HepG2 (cell line): ENCODE measurements around the gene KDM2B. TPM values are rescaled to one million over a fixed set of nuclear protein-coding genes. Genes with fewer than 3 reads are reported as not detected.
A peak's percentile ranks its signal among the peaks of the same experiment; 100 is the strongest.

Source experiments
- BORCS8-MEF2B ChIP-seq: sonication (generic); formaldehyde crosslinking; IDR thresholded peaks from 2 replicates; pipeline ENCODE4 v1.8.0; 2022; ENCODE audit warnings: mild to moderate bottlenecking, missing genetic modification reagents
- GABPB1 ChIP-seq: IDR thresholded peaks from 2 replicates; pipeline ENCODE4 v1.6.1; 2016; ENCODE audit warnings: mild to moderate bottlenecking, missing genetic modification reagents, moderate library complexity, missing compliant biosample characterization
- HHEX ChIP-seq: IDR thresholded peaks from 2 replicates; pipeline ENCODE4 v1.6.1; 2016; ENCODE audit warnings: control low read depth
- HOXA9 ChIP-seq: sonication (generic); formaldehyde crosslinking; IDR thresholded peaks from 2 replicates; pipeline ENCODE4 v1.8.1; 2022; ENCODE audit warnings: missing genetic modification reagents, mild to moderate bottlenecking, moderate library complexity, borderline replicate concordance
- JUNB ChIP-seq: sonication (generic); formaldehyde crosslinking; IDR thresholded peaks from 2 replicates; pipeline ENCODE4 v1.8.0; 2022; ENCODE audit warnings: missing genetic modification reagents, mild to moderate bottlenecking, borderline replicate concordance
- KDM2A ChIP-seq: sonication (generic); formaldehyde crosslinking; IDR thresholded peaks from 2 replicates; pipeline ENCODE4 v1.4.0; 2020; ENCODE audit warnings: low read depth, missing genetic modification reagents, borderline replicate concordance
- NCOA5 ChIP-seq: sonication (generic); formaldehyde crosslinking; IDR thresholded peaks from 2 replicates; pipeline ENCODE4 v1.4.0; 2020; ENCODE audit warnings: missing genetic modification reagents
- PHF20 ChIP-seq: sonication (generic); formaldehyde crosslinking; IDR thresholded peaks from 2 replicates; pipeline ENCODE4 v1.5.0; 2020; ENCODE audit warnings: mild to moderate bottlenecking, missing genetic modification reagents
- SAFB2 ChIP-seq: sonication (generic); formaldehyde crosslinking; IDR thresholded peaks from 2 replicates; pipeline ENCODE4 v1.5.1; 2020; ENCODE audit warnings: missing genetic modification reagents, low read depth, mild to moderate bottlenecking, borderline replicate concordance
- SIX1 ChIP-seq: sonication (generic); formaldehyde crosslinking; IDR thresholded peaks from 2 replicates; pipeline ENCODE4 v1.4.0; 2020; ENCODE audit warnings: missing genetic modification reagents, borderline replicate concordance
- SMAD3 ChIP-seq: sonication (generic); formaldehyde crosslinking; IDR thresholded peaks from 2 replicates; pipeline ENCODE4 v1.4.0; 2020; ENCODE audit warnings: missing genetic modification reagents
- THAP11 ChIP-seq: IDR thresholded peaks from 2 replicates; pipeline ENCODE4 v1.6.1; 2016; ENCODE audit warnings: missing biosample characterization, missing genetic modification reagents
- ZBTB21 ChIP-seq: sonication (generic); formaldehyde crosslinking; IDR thresholded peaks from 2 replicates; pipeline ENCODE4 v1.4.0; 2020; ENCODE audit warnings: missing genetic modification reagents
- ZNF138 ChIP-seq: sonication (generic); formaldehyde crosslinking; IDR thresholded peaks from 2 replicates; pipeline ENCODE4 v1.5.0; 2020; ENCODE audit warnings: mild to moderate bottlenecking, low read depth, missing genetic modification reagents
- ZNF180 ChIP-seq: sonication (generic); formaldehyde crosslinking; IDR thresholded peaks from 2 replicates; pipeline ENCODE4 v1.4.0; 2020; ENCODE audit warnings: low read depth, missing genetic modification reagents, borderline replicate concordance
- ZNF232 ChIP-seq: sonication (generic); formaldehyde crosslinking; IDR thresholded peaks from 2 replicates; pipeline ENCODE4 v1.4.0; 2020; ENCODE audit warnings: missing genetic modification reagents, borderline replicate concordance
- ZNF3 ChIP-seq: IDR thresholded peaks from 2 replicates; pipeline ENCODE4 v1.7.0; 2017; ENCODE audit warnings: inconsistent platforms
- ZNF354B ChIP-seq: sonication (generic); formaldehyde crosslinking; IDR thresholded peaks from 2 replicates; pipeline ENCODE4 v1.8.0; 2022; ENCODE audit warnings: mild to moderate bottlenecking, missing genetic modification reagents
- ZNF598 ChIP-seq: sonication (generic); formaldehyde crosslinking; IDR thresholded peaks from 2 replicates; pipeline ENCODE4 v1.5.1; 2020; ENCODE audit warnings: mild to moderate bottlenecking, missing genetic modification reagents, borderline replicate concordance
- ZNF720 ChIP-seq: sonication (generic); formaldehyde crosslinking; IDR thresholded peaks from 2 replicates; pipeline ENCODE4 v1.4.0; 2020; ENCODE audit warnings: missing genetic modification reagents
- polyA plus RNA-seq, 8 experiments: library from polyadenylated mRNA; depleted of rRNA in 3 of 8; stranded (reverse) in 7 of 8; unstranded in 1 of 8; fragments of >200 nt; fragmentation: Illumina TruSeq in 4 of 8; extraction: Trizol in 4 of 8; gene quantifications; 2 replicates each; pipeline versions ENCODE4 v1.2.1 to v1.2.3, GENCODE V29; 2011 to 2016; ENCODE audit warnings: low read depth in 4 of 8, missing spikeins in 1 of 8, mixed read lengths in 1 of 8; ENCODE audit not compliant: insufficient read depth in 1 of 8
- total RNA-seq, 5 experiments: library from RNA; depleted of rRNA; stranded (reverse); fragments of >200 nt; fragmentation: Illumina TruSeq; extraction: Trizol; gene quantifications; 2 replicates each; pipeline ENCODE4 v1.2.3, GENCODE V29; 2016; ENCODE audit warnings: low read depth in 1 of 5
- TF ChIP-seq, protein P1 (sequence below): sonication (generic); formaldehyde crosslinking; IDR thresholded peaks from 2 replicates; pipeline ENCODE4 v1.8.0; 2022; ENCODE audit warnings: mild to moderate bottlenecking, missing genetic modification reagents, moderate library complexity
- TF ChIP-seq, protein P2 (sequence below): sonication (generic); formaldehyde crosslinking; IDR thresholded peaks from 2 replicates; pipeline ENCODE4 v1.5.0; 2020; ENCODE audit warnings: missing genetic modification reagents
- TF ChIP-seq, protein P3 (sequence below): IDR thresholded peaks from 2 replicates; pipeline ENCODE4 v1.6.1; 2012; ENCODE audit warnings: low read length, improper control_type of control experiment
- TF ChIP-seq, protein P4 (sequence below): fragments of 450-650 bp; IDR thresholded peaks from 2 replicates; pipeline ENCODE4 v1.6.1; 2016

KDM2B gene
- total and polyA plus RNA-seq, 2 of the 13 experiments (the other 11 are each of a cell fraction or from before 2014, with no cell fraction given), result 17.5 to 26.1 TPM

DNA sequence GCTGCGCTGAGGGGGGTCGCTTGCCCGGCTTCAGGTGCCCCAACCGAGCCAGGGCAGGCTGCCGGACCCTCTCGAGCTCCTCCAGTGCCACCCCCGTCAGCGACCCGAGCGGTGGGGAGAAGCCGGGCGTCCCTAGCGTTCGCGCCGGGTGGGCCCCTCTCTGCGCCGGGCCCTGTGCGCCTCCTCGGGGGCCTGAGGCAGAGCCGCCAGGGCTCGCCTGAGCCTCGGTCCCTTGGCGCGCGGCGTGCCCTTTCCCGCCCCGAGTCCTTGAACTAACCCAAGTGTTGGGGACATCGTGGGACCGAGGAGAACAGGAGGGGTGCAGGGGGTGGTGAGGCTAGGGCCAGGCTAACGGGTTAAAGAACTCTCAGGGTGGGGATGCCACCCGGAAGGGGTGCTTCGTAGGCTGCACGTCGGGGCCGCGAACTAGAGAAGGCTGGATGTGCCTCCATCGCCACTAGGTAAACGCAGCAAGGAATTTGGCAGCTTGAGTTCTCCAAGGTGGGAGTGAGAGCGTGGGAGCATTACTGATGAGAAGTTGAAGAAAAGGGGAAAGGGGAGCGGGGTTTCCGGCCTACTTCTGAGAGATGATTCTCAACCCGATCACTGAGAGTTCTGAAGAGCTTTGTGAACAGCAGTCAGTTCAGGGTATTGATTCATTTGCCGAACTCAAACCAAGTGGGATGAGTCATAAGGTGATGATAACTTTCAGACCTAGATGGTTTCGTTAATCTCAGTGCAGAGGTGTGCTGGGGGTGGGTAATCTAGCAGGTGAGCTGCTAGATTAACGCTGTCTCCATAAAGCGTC lies 180.3 kb downstream of the KDM2B start (continued):
- TF ChIP-seq ZNF354B (no peak), ZNF720 (CRISPR knock-in tag) (no peak), HHEX (CRISPR knock-in tag) (no peak), HOXA9 (CRISPR knock-in tag) (no peak), BORCS8-MEF2B (CRISPR knock-in tag) (no peak; the same call in 1 of the 2 replicates), PHF20 (CRISPR knock-in tag) (no peak), SIX1 (CRISPR knock-in tag) (no peak), SAFB2 (no peak; the same call in none of the 2 replicates), THAP11 (CRISPR knock-in tag) (no peak; the same call in 1 of the 2 replicates), ZBTB21 (CRISPR knock-in tag) (no peak), ZNF232 (CRISPR knock-in tag) (0 out of 2 replicates have a peak, but pooled peaks have one; percentile 58), SMAD3 (CRISPR knock-in tag) (no peak), NCOA5 (no peak), ZNF598 (0 out of 2 replicates have a peak, but pooled peaks have one; percentile 69), ZNF3 (CRISPR knock-in tag) (no peak), KDM2A (CRISPR knock-in tag) (peak; percentile 12; the same call in 1 of the 2 replicates), JUNB (no peak), ZNF138 (CRISPR knock-in tag) (no peak), ZNF180 (CRISPR knock-in tag) (no peak), GABPB1 (no peak)
- TF ChIP-seq, protein P1, sequence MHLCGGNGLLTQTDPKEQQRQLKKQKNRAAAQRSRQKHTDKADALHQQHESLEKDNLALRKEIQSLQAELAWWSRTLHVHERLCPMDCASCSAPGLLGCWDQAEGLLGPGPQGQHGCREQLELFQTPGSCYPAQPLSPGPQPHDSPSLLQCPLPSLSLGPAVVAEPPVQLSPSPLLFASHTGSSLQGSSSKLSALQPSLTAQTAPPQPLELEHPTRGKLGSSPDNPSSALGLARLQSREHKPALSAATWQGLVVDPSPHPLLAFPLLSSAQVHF (CRISPR knock-in tag), result no peak
- TF ChIP-seq, protein P2, sequence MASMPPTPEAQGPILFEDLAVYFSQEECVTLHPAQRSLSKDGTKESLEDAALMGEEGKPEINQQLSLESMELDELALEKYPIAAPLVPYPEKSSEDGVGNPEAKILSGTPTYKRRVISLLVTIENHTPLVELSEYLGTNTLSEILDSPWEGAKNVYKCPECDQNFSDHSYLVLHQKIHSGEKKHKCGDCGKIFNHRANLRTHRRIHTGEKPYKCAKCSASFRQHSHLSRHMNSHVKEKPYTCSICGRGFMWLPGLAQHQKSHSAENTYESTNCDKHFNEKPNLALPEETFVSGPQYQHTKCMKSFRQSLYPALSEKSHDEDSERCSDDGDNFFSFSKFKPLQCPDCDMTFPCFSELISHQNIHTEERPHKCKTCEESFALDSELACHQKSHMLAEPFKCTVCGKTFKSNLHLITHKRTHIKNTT (CRISPR knock-in tag), result no peak
- TF ChIP-seq, protein P3, sequence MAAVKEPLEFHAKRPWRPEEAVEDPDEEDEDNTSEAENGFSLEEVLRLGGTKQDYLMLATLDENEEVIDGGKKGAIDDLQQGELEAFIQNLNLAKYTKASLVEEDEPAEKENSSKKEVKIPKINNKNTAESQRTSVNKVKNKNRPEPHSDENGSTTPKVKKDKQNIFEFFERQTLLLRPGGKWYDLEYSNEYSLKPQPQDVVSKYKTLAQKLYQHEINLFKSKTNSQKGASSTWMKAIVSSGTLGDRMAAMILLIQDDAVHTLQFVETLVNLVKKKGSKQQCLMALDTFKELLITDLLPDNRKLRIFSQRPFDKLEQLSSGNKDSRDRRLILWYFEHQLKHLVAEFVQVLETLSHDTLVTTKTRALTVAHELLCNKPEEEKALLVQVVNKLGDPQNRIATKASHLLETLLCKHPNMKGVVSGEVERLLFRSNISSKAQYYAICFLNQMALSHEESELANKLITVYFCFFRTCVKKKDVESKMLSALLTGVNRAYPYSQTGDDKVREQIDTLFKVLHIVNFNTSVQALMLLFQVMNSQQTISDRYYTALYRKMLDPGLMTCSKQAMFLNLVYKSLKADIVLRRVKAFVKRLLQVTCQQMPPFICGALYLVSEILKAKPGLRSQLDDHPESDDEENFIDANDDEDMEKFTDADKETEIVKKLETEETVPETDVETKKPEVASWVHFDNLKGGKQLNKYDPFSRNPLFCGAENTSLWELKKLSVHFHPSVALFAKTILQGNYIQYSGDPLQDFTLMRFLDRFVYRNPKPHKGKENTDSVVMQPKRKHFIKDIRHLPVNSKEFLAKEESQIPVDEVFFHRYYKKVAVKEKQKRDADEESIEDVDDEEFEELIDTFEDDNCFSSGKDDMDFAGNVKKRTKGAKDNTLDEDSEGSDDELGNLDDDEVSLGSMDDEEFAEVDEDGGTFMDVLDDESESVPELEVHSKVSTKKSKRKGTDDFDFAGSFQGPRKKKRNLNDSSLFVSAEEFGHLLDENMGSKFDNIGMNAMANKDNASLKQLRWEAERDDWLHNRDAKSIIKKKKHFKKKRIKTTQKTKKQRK, result no peak
- TF ChIP-seq, protein P4, sequence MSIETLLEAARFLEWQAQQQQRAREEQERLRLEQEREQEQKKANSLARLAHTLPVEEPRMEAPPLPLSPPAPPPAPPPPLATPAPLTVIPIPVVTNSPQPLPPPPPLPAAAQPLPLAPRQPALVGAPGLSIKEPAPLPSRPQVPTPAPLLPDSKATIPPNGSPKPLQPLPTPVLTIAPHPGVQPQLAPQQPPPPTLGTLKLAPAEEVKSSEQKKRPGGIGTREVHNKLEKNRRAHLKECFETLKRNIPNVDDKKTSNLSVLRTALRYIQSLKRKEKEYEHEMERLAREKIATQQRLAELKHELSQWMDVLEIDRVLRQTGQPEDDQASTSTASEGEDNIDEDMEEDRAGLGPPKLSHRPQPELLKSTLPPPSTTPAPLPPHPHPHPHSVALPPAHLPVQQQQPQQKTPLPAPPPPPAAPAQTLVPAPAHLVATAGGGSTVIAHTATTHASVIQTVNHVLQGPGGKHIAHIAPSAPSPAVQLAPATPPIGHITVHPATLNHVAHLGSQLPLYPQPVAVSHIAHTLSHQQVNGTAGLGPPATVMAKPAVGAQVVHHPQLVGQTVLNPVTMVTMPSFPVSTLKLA, result no peak
